ACC112 (cell line): ENCODE data around the gene PCNX2.
"Not testable (repeated sequence)": the region's sequence is repeated elsewhere in the genome, so short reads cannot be mapped to it uniquely, and the experiment has no call there.

Experiments
- H2AFZ ChIP-seq: fragments of 200-600 bp; sonication (generic); one replicate; pipeline ENCODE4 v1.6.0; 2017; ENCODE audit warnings: antibody characterized with exemption, low read length; ENCODE audit not compliant: unreplicated experiment
- H3K27ac ChIP-seq: fragments of 200-600 bp; sonication (generic); 2 replicates; pipeline ENCODE4 v1.5.1; 2014; ENCODE audit warnings: low read depth, mild to moderate bottlenecking, antibody characterized with exemption, low read length, moderate library complexity
- H3K27me3 ChIP-seq: fragments of 200-600 bp; sonication (generic); 2 replicates; pipeline ENCODE4 v1.6.1; 2014; ENCODE audit warnings: mild to moderate bottlenecking, antibody characterized with exemption, low read length, moderate library complexity, mixed read lengths; ENCODE audit not compliant: insufficient read depth
- H3K36me3 ChIP-seq: fragments of 200-600 bp; sonication (generic); 2 replicates; pipeline ENCODE4 v1.6.1; 2016; ENCODE audit warnings: mild to moderate bottlenecking, antibody characterized with exemption, low read length, moderate library complexity, mixed read lengths; ENCODE audit not compliant: insufficient read depth
- H3K4me1 ChIP-seq: fragments of 200-600 bp; sonication (generic); one replicate; pipeline ENCODE4 v1.6.1; 2016; ENCODE audit warnings: low read length, mixed read lengths; ENCODE audit not compliant: insufficient read depth, unreplicated experiment, control insufficient read depth
- H3K4me3 ChIP-seq: fragments of 200-600 bp; sonication (generic); 2 replicates; pipeline ENCODE4 v1.5.1; 2014; ENCODE audit warnings: mild to moderate bottlenecking, low read depth, low read length
- H3K79me2 ChIP-seq: fragments of 200-600 bp; sonication (generic); one replicate; pipeline ENCODE4 v1.6.0; 2016; ENCODE audit warnings: low read length; ENCODE audit not compliant: control insufficient read depth, unreplicated experiment, insufficient read depth

PCNX2 gene

DNA sequence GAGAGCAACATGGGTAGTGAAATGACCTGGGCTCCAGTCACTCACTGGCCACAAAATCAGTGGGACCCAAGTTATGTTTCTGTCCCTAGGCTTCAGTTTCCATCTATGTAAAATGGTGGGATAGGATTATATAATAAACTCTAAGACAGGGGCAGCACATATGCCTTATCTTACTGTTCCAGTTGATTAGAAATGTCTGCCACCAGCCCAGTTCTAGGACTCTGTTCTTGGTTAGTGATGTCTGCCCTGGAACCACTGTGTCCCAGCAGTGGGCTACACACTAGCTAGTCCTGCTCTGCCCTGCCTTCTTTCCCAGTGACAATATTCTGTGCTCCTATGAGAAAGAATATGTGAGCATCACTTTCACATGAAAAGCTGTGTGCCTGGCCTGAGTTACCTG lies 138.3 kb downstream of the PCNX2 start:
- H3K4me1 ChIP-seq = no peaks in the 10 kb centered on the region
- H3K79me2 ChIP-seq = no peaks in the 10 kb centered on the region
- no peak overlapping the region for H2AFZ ChIP-seq
- H3K4me3 ChIP-seq = no peak overlapping the region
- H3K27me3 ChIP-seq = no peaks in the 10 kb centered on the region
- peaks cover 4% of the 10 kb centered on the region for H3K36me3 ChIP-seq
- H3K27ac ChIP-seq = no peak overlapping the region

DNA sequence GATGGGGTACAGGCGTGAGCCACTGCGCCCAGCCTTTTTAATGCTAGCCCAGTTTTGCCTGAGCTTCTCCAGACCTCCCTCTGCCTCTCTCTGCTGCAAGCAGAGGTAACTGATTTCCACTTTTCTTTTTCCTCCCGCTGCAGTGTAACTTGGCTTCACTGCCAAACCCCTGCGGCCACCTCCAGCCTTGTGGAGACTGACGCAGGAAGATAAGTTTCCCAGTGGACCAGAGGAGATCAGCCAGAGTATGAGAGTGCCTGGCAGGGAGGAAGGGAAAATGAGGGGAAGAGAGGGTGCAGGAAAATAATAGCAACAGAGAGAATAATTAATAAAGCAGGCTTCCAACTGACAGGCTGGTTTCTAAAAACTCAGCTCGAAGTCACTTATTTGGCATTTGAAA lies 143.7 kb downstream of the PCNX2 start:
- H3K27me3 ChIP-seq = no peaks in the 10 kb centered on the region
- no peak overlapping the region for H3K27ac ChIP-seq
- H3K4me1 ChIP-seq = no peaks in the 10 kb centered on the region
- no peak overlapping the region for H2AFZ ChIP-seq
- peaks cover 4% of the 10 kb centered on the region; the same call in 1 of the 2 replicates for H3K36me3 ChIP-seq
- H3K79me2 ChIP-seq = no peaks in the 10 kb centered on the region
- H3K4me3 ChIP-seq = no peak overlapping the region

DNA sequence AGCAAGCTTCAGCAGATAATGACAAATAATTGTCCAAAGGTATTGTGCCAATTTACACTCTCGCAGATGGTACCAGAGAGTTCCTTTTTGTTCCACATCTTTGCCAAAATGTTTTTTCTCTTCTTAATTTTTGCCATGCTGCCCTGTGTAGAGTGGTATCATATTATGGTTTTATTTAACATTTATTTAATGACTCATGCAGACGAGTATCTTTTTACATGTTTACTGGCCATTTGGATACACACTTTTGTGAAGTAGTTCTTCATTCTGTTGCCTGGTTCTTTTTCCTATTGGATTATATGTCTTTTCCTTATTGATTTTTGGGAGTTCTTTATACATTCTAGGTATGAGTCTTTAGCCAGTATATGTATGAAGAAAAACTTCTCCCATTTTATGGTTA lies 151.1 kb downstream of the PCNX2 start:
- Histone ChIP-seq H2AFZ (no peak overlapping the region), H3K36me3 (no peaks in the 10 kb centered on the region; the same call in 1 of the 2 replicates), H3K79me2 (no peaks in the 10 kb centered on the region), H3K27ac (no peak overlapping the region), H3K4me1 (no peaks in the 10 kb centered on the region), H3K4me3 (no peak overlapping the region), H3K27me3 (no peaks in the 10 kb centered on the region)

DNA sequence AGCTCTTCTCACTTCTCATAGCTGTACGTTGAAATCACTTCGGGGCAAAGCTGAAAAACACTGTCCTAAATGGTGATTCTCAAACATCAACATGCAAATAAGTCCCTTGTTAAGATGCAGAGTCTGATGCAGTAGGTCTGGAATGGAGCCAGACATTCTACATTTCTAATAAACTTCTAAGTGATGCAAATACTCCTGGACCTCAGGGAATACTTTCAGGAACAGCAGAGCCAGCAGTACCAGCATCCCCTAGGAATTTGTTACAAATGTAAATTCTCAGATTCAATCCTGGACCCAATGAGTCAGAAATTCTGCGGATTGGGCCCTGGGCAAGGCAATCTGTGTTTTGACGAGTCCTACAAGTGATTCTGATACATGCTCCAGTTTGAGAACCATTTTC lies 152.3 kb downstream of the PCNX2 start:
- Histone ChIP-seq H2AFZ (no peak overlapping the region), H3K79me2 (no peaks in the 10 kb centered on the region), H3K27ac (no peak overlapping the region), H3K36me3 (no peaks in the 10 kb centered on the region; the same call in 1 of the 2 replicates), H3K4me1 (no peaks in the 10 kb centered on the region), H3K27me3 (no peaks in the 10 kb centered on the region), H3K4me3 (no peak overlapping the region)

DNA sequence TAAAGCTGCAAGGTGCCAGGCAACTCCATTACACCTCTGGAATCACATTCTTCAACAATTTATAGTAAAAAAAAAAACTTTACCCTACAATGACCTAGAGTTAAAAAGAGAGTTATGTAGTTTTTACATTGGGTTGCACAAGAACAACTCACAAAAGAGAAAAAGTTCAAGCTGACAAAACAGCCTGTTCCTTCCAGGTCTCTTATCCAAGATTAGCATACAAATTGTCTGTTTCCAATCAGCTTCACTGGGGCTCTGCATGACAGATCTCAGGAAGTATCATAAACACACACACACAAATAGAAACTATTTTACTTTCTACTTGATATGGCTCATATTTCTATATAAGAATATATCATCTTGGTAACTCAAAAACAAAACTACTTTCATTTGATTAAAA lies 154.6 kb downstream of the PCNX2 start:
- H3K27ac ChIP-seq = no peak overlapping the region
- no peak overlapping the region for H3K4me3 ChIP-seq
- H2AFZ ChIP-seq = no peak overlapping the region

DNA sequence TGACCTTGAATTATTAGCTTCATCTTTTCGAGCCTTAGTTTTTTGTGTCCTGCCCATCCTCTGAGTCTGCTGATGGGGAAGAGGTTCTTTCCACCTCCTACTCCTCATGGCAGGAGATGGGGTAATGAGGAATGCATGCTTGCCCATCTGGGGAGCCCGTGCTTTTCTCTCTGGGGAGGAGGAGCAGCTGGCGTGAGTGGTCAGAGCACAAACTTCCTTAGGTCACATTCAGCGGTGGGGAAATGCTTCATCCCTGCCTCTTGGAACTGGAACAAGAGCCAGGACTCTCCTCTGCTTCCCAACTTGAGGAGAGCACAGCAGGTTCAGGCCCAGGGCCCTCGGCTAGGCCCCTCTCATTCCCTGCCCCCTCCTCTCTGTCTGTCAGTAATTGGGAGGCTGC lies 155.0 kb downstream of the PCNX2 start:
- no peaks in the 10 kb centered on the region for H3K79me2 ChIP-seq
- no peak overlapping the region for H3K4me3 ChIP-seq
- no peak overlapping the region for H3K27ac ChIP-seq
- H3K36me3 ChIP-seq = 0 out of 2 replicates have a peak, but pooled peaks cover 5% of the 10 kb centered on the region
- no peaks in the 10 kb centered on the region for H3K27me3 ChIP-seq
- H3K4me1 ChIP-seq = no peaks in the 10 kb centered on the region
- H2AFZ ChIP-seq = no peak overlapping the region

More for the DNA sequence above, 154.6 kb downstream of the PCNX2 start:
- peaks cover 5% of the 10 kb centered on the region; the same call in 1 of the 2 replicates for H3K36me3 ChIP-seq
- H3K79me2 ChIP-seq = no peaks in the 10 kb centered on the region
- no peaks in the 10 kb centered on the region for H3K4me1 ChIP-seq
- no peaks in the 10 kb centered on the region for H3K27me3 ChIP-seq

DNA sequence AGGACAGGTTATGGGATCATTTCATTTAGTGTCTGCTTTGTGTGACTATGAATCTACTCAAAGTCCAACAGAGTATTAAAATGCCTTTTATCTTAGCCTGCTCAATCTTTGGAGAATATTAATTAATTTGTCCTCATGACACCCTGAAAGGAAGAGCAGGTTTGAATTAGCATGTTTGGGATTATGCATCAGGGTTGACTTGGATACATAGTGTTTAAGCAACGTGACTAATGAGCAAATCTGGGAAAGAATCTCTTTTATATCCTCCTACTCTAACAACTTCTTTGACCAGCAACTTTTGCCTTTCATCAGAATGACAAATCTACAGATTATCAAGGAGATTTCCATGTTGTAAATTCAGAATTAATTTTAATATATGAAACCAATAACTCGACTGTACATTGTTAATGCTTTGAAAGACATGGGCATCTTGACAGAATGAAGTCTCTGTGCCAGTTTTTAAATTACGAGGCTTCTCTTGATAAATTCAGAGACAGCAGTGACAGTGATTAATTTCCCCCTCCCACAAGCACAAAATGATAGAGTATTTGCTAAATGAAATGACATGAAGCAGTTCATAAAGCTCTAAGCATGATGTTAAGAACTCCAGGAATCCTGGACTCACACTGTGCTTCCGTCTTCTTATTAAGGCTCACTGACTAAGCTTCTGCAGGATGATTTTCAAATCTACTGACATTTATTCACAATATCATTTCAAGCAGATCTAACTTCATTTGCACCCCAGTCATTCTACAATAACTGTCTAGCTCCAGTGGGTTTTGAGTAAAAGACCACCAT lies 156.5 kb downstream of the PCNX2 start:
- H3K36me3 ChIP-seq = 0 out of 2 replicates have a peak, but pooled peaks cover 5% of the 10 kb centered on the region

DNA sequence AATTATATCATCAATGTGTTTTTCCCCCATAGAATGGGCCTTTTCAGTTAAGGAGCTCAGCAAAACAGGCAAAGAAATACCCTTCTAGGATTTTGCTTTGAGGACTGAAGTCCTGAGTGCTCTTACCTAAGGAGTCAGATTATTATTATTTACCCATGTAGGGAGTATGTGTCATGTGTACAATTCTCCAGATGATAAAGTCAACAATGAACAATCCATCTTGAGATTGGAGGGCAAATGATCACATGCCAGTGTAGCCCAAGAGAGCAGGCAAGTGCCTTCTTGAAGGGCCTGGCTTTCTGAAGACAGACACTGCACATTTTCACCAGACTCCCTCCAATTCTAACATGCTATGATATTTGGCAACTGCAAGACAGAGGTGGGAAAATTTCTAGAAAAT lies 159.7 kb downstream of the PCNX2 start:
- 0 out of 2 replicates have a peak, but pooled peaks cover 5% of the 10 kb centered on the region for H3K36me3 ChIP-seq
- no peak overlapping the region for H3K27ac ChIP-seq
- H3K4me3 ChIP-seq = no peak overlapping the region
- H3K79me2 ChIP-seq = no peaks in the 10 kb centered on the region
- no peaks in the 10 kb centered on the region for H3K27me3 ChIP-seq
- no peaks in the 10 kb centered on the region for H3K4me1 ChIP-seq
- H2AFZ ChIP-seq = no peak overlapping the region

More for the DNA sequence above, 156.5 kb downstream of the PCNX2 start:
- H3K4me1 ChIP-seq = no peaks in the 10 kb centered on the region
- H2AFZ ChIP-seq = no peak overlapping the region
- H3K27me3 ChIP-seq = no peaks in the 10 kb centered on the region
- H3K27ac ChIP-seq = no peak overlapping the region
- H3K4me3 ChIP-seq = no peak overlapping the region
- no peaks in the 10 kb centered on the region for H3K79me2 ChIP-seq

DNA sequence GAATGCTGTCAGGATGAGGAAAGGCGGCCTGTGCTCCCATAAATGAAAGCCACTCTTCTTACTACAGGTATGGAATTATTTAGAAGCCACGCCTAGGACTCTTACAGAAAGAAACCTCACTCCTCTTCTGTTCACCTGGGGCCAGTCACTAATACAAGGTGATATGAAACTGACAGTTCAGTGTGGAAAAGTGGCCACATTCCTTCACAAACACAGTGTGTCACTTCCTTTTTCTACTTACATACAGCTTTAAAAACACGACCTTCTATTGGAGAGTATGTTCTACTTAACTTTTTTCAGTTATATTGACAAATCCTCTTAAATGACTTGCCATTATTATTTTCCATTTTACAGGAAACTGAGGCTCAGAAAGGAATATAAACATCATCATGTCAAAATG lies 163.1 kb downstream of the PCNX2 start:
- Histone ChIP-seq H3K79me2 (no peaks in the 10 kb centered on the region), H3K36me3 (0 out of 2 replicates have a peak, but pooled peaks cover 5% of the 10 kb centered on the region), H2AFZ (no peak overlapping the region), H3K4me1 (no peaks in the 10 kb centered on the region), H3K27me3 (no peaks in the 10 kb centered on the region), H3K4me3 (no peak overlapping the region), H3K27ac (no peak overlapping the region)

DNA sequence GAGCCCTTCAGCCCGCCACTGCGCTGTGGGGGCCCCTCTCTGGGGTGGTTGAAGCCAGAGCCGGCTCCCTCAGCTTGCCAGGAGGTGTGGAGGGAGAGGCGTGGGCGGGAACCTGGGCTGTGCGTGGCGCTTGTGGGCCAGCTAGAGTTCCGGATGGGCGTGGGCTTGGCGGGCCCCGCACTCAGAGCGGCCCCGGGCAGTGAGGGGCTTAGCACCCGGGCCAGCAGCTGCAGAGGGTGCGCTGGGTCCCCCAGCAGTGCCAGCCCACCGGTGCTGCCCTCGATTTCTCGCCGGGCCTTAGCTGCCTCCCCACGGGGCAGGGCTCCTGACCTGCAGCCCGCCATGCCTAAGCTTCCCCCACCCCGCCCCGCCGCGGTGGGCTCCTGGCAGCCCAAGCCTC lies 166.5 kb downstream of the PCNX2 start:
- H3K36me3 ChIP-seq, H2AFZ ChIP-seq, H3K4me3 ChIP-seq, H3K79me2 ChIP-seq, H3K4me1 ChIP-seq, H3K27me3 ChIP-seq, H3K27ac ChIP-seq: not testable (repeated sequence)

DNA sequence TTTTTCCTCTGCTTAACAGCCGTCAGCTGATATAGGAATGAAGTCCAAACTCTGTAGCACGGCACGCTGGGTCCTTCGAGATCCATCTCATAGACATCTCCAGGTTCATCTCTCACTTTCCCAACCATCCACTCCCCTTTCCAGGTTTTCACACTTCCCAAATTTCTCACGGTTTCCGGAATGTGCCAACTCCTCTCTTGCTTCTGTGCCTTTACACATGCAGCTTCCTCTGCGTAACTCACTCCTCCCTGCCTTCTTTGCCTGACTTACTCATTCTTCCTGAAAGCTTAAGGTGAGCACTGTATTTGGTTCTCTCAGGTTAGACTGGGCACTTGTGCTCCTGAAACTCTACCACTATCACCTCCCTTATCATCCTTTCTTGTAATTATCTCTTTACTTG lies 168.4 kb downstream of the PCNX2 start:
- Histone ChIP-seq H3K79me2 (no peaks in the 10 kb centered on the region), H3K36me3 (0 out of 2 replicates have a peak, but pooled peaks cover 5% of the 10 kb centered on the region), H3K27ac (no peak overlapping the region), H2AFZ (no peak overlapping the region), H3K4me1 (no peaks in the 10 kb centered on the region), H3K27me3 (no peaks in the 10 kb centered on the region), H3K4me3 (no peak overlapping the region)
